GM21576 (cell line): ENCODE data around the gene THRA.
A peak's percentile ranks its signal among the peaks of the same experiment; 100 is the strongest.

Experiments used
- ATAC-seq: cut with Tn5 transposase; IDR thresholded peaks from one replicate; pipeline ENCODE4 v1.9.1; 2021; ENCODE audit warnings: mild to moderate bottlenecking, moderate library complexity; ENCODE audit not compliant: unreplicated experiment

Gene THRA, protein sequence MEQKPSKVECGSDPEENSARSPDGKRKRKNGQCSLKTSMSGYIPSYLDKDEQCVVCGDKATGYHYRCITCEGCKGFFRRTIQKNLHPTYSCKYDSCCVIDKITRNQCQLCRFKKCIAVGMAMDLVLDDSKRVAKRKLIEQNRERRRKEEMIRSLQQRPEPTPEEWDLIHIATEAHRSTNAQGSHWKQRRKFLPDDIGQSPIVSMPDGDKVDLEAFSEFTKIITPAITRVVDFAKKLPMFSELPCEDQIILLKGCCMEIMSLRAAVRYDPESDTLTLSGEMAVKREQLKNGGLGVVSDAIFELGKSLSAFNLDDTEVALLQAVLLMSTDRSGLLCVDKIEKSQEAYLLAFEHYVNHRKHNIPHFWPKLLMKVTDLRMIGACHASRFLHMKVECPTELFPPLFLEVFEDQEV

DNA sequence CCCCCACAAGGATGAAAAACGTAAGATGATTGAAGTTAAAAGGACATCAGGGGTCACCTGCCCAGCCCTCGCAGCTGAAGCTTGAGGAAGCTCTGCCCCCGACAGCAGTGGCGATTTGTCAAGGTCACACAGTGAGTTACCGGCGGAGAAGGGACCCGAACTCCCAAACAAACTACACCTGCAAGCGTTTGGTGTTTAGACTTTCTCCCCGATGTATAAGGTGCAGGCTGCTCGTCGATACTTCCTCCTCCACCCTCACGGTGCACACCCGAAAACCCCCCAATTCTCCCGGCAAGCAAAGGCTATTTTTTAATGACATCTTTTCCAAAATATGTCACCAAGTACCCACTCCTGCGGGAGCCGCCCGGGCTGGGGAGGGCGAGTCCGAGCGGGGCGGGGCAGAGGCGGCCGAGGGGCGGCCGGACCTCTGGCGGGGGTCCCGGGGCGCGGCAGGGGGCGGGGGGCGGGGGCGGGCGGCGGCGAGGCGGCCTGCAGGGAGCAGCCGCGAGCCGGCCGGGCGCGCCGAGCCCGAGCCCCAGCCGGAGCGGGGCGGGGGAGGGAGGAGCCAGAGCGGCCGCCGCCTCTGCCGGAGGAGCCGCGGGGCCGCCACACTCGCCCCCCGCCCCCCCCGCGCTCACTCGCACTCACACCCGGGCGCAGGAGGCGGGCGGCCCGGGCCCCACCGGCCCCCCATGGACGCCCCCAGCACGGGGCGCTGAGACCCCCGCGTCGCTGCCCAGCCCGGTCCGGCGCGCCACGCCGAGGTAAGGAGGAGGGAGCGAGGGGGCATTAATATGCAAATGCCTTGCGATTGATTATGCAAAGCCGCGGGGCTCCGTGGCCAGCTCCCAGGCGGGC is at the start of gene THRA:
Gene THRA, plus strand, starts transcription at position 637 of the 858 bp plus-strand sequence. CDS start 11,524 bp downstream, outside the sequence.
- peak; percentile 49 for ATAC-seq

GRCh38 chr17:40014375-40014980 is 48.3 kb upstream of the THRA start:
- ATAC-seq: no peak

GRCh38 chr17:40015005-40015997 is 47.5 kb upstream of the THRA start, which contains the start of gene CSF3:
Gene CSF3 (plus strand): TSS chr17:40015440. CDS start chr17:40015475, 35 bp downstream.
- ATAC-seq: no peak

DNA sequence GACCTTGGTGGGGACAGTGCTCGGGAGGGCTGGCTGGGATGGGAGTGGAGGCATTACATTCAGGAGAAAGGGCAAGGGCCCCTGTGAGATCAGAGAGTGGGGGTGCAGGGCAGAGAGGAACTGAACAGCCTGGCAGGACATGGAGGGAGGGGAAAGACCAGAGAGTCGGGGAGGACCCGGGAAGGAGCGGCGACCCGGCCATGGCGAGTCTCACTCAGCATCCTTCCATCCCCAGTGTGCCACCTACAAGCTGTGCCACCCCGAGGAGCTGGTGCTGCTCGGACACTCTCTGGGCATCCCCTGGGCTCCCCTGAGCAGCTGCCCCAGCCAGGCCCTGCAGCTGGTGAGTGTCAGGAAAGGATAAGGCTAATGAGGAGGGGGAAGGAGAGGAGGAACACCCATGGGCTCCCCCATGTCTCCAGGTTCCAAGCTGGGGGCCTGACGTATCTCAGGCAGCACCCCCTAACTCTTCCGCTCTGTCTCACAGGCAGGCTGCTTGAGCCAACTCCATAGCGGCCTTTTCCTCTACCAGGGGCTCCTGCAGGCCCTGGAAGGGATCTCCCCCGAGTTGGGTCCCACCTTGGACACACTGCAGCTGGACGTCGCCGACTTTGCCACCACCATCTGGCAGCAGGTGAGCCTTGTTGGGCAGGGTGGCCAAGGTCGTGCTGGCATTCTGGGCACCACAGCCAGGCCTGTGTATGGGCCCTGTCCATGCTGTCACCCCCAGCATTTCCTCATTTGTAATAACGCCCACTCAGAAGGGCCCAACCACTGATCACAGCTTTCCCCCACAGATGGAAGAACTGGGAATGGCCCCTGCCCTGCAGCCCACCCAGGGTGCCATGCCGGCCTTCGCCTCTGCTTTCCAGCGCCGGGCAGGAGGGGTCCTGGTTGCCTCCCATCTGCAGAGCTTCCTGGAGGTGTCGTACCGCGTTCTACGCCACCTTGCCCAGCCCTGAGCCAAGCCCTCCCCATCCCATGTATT is 46.5 kb upstream of the THRA start:
- ATAC-seq: no peak

DNA sequence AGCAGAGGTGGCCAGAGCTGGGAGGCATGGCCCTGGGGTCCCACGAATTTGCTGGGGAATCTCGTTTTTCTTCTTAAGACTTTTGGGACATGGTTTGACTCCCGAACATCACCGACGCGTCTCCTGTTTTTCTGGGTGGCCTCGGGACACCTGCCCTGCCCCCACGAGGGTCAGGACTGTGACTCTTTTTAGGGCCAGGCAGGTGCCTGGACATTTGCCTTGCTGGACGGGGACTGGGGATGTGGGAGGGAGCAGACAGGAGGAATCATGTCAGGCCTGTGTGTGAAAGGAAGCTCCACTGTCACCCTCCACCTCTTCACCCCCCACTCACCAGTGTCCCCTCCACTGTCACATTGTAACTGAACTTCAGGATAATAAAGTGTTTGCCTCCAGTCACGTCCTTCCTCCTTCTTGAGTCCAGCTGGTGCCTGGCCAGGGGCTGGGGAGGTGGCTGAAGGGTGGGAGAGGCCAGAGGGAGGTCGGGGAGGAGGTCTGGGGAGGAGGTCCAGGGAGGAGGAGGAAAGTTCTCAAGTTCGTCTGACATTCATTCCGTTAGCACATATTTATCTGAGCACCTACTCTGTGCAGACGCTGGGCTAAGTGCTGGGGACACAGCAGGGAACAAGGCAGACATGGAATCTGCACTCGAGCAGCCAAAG is 45.2 kb upstream of the THRA start:
- no peak for ATAC-seq

DNA sequence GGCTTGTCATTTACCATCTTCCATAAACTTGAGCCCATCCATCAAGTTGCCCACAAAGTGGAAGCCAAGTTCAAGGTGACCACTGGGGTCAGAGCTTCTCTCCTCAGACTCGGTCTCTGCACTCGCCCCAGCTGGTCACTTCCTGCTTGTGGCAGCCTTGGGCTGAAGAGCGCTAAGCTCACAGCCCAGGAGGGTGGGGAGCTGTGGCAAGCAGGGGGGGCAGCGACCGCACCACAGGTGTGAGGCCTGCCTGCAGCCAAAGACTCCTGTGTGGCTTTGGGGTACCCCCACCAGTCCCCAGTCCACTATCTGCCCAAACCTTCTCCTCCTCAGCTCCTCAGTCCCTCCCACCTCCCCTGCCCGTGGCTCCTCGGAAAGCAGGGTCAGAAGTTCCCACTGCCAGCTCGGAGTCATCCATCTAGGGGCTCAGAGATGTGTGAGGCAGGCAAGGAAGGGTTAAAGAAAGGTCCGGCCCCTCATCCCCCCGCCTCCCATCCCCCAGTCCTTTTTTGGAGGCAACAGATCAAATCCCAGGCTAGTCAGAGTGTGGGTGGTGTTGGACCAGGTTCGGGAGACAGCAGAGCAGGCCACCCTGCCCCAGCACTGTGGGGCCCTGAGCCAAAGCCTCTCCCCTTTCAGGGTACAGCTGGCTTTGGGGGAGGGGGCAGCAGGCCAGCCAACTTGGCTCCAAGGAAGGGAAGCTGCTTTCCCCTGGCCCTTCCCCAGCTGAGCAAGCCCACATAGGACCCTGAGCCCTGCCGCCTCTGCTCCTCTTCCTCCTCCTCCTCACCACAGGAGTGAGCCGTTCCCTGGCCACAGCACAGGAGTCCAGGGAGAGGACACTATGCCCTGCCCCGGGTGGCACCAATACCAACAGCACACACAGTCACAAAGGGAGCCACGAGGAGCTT is 44.3 kb upstream of the THRA start:
- no peak for ATAC-seq

GRCh38 chr17:40019140-40019991 is 43.4 kb upstream of the THRA start:
- ATAC-seq: no peak

GRCh38 chr17:40020146-40020545 is 42.6 kb upstream of the THRA start:
- ATAC-seq: no peak

- no peak for ATAC-seq
Measured at GRCh38 chr17:40021451-40021971, 41.3 kb upstream of the THRA start.

DNA sequence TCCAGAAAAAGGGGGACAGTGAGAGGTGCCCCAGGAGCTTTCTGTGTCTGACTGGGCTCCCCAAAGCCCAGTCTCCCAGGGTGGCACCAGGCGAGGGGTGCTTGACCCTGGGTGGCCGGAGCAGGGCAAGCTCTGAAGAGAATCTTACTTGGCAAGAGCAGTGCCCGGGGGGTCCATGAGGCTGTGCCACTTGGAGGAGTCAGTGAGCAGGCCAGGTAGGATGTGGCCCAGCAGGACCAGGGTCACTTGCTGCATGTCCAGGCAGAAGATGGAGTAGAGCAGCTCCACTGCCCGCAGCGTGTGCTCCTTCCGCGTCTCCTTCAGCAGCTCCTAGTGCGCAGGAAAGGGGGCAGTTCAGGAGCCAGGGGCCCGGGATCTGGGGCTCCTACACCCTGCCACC is 40.3 kb upstream of the THRA start:
- no peak for ATAC-seq

- no peak for ATAC-seq
Measured at GRCh38 chr17:40022961-40023541, 39.7 kb upstream of the THRA start.

DNA sequence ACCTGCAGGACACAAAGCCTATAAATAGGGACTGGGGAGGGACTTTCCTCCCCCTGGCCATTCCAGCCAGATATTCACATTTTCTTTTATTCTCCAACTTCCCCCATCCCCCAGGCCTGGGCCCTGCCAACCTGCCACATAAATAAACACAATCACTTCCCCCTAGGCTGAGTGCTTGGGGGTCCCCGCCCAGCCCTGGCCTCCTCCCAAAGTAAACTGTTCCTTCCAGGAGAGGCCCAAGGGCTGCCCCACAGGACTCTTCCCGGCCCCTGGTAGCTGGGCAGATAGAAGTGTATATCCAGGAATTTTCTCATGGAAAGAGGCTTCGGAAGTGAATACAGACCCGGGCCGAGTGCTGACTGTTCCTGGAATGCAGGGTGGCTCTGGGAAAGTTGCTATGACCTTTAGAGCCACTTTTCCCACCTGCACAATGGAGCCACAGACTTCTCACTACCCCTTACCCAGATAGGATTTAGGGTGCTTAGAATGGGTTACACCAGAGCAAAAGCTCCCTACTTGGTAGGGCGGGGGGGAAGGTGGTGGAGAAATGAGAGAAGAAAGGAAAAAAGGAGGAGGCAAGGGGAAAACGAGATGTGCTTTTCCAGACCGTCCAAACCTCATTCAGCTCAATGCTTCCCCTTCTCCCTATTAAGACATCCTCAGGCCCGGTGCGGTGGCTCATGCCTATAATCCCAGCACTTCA is 39.0 kb upstream of the THRA start:
- no peak for ATAC-seq

DNA sequence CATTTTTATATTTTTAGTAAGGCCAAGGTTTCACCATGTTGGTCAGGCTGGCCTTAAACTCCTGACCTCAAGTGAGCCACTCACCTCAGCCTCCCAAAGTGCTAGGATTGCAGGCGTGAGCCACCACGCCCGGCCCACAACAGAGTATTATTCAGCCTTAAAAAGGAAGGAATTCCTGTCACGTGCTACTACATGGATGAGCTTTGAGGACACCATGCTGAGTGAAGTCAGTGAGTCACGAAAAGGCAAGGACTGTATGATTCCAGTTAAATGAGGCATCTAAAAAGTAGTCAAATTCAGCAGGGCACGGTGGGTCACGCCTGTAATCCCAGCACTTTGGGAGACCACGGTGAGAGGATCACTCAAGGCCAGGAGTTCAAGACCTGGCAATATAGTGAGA is 37.9 kb upstream of the THRA start:
- ATAC-seq: no peak

DNA sequence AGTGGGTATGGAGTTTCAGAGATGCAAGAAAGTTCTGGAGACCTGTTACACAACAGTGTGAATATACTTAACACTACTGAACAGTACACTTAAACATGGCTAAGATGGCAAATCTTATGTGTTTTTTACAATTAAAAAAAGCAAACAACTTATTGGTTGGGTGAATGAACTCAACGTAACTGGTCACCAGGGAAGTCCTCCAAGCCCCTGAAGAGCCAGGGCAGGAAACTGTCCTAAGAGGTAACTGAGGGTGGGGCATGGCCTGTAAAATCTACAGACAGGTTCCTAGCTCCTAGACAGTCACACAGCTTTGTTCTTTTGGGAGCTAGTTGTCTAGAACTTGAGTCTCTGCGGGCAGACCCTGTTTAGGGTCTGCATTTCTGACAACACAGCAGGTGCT is 37.2 kb upstream of the THRA start:
- ATAC-seq: no peak
